NCI-H69 (cell line): ENCODE measurements around the gene AP2B1.
A peak's percentile ranks its signal among the peaks of the same experiment; 100 is the strongest.

ENCODE experiments used
- DNase-seq: peaks from one replicate; lab custom pipeline; 2025; lab: John Stamatoyannopoulos, UW

Gene AP2B1

GRCh38 chr17:35630530-35631148, 43.5 kb downstream of the AP2B1 start:
- no peak for DNase-seq

GRCh38 chr17:35641032-35641431, 53.9 kb downstream of the AP2B1 start:
- no peak for DNase-seq

GRCh38 chr17:35645923-35646322, 58.8 kb downstream of the AP2B1 start:
- no peak for DNase-seq

GRCh38 chr17:35651467-35651866, 64.3 kb downstream of the AP2B1 start:
- no peak for DNase-seq

- DNase-seq: no peak
These were observed 66.7 kb downstream of the AP2B1 start for GRCh38 chr17:35653619-35654361.

- no peak for DNase-seq
These were observed 68.2 kb downstream of the AP2B1 start for GRCh38 chr17:35655303-35655702.

GRCh38 chr17:35660902-35661301, 73.8 kb downstream of the AP2B1 start:
- peak; percentile 42 for DNase-seq

GRCh38 chr17:35664685-35665084, 77.6 kb downstream of the AP2B1 start:
- DNase-seq: no peak

- DNase-seq: no peak
These were observed 78.5 kb downstream of the AP2B1 start for GRCh38 chr17:35665662-35666061.

GRCh38 chr17:35666070-35666469, 78.9 kb downstream of the AP2B1 start:
- DNase-seq: no peak

GRCh38 chr17:35666967-35667532, 79.9 kb downstream of the AP2B1 start:
- DNase-seq: no peak

- DNase-seq: no peak
These were observed 81.7 kb downstream of the AP2B1 start for GRCh38 chr17:35668802-35669201.

GRCh38 chr17:35674552-35674951, 87.4 kb downstream of the AP2B1 start:
- DNase-seq: no peak

GRCh38 chr17:35676441-35676840, 89.3 kb downstream of the AP2B1 start:
- DNase-seq: no peak

- no peak for DNase-seq
These were observed 92.0 kb downstream of the AP2B1 start for GRCh38 chr17:35679007-35679682.

- no peak for DNase-seq
These were observed 96.5 kb downstream of the AP2B1 start for GRCh38 chr17:35683591-35683990.

GRCh38 chr17:35684055-35684802, 97.1 kb downstream of the AP2B1 start:
- no peak for DNase-seq

- no peak for DNase-seq
These were observed 105.5 kb downstream of the AP2B1 start for GRCh38 chr17:35692512-35693210.

- DNase-seq: no peak
These were observed 106.5 kb downstream of the AP2B1 start for GRCh38 chr17:35693662-35694061.

GRCh38 chr17:35694906-35695305, 107.8 kb downstream of the AP2B1 start:
- DNase-seq: no peak

GRCh38 chr17:35695613-35696012, 108.5 kb downstream of the AP2B1 start:
- DNase-seq: no peak

- DNase-seq: no peak
These were observed 111.7 kb downstream of the AP2B1 start for GRCh38 chr17:35698800-35699199.
